Measurements from ENCODE around the gene INO80D.

INO80D gene

DNA sequence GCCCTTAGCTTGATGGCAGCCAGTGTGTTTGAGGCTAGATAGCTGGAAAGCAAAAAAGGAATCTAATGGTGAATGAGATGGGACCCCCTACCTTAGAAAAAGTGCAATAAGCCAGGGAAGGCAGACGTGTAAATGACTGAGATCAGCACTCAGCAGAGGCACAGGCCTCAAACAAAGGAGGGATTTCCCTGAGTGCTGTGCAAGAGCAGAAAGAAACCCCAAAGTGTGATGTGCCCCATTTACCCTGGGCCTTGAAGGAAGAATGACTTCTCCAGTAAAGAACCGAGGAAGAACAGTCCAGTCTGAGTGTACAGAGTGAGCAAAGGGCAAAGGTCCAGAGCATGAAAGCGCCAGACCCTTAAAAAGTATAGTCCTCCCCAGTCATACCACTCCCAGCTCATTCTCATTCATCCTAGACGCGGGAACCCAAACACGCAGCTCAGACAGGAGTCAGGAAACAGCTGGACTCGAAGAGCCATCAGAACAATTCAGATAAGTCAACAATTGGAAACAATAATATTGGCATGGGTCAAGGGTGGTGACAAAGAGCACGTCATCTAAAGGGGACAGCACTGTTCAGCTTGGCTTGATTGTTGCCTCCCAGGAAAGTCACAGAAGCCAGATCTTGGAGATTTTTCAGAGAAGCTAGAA is 121.7 kb downstream of the INO80D start:
- ATAC-seq: no peak
- TF ChIP-seq, protein P1, sequence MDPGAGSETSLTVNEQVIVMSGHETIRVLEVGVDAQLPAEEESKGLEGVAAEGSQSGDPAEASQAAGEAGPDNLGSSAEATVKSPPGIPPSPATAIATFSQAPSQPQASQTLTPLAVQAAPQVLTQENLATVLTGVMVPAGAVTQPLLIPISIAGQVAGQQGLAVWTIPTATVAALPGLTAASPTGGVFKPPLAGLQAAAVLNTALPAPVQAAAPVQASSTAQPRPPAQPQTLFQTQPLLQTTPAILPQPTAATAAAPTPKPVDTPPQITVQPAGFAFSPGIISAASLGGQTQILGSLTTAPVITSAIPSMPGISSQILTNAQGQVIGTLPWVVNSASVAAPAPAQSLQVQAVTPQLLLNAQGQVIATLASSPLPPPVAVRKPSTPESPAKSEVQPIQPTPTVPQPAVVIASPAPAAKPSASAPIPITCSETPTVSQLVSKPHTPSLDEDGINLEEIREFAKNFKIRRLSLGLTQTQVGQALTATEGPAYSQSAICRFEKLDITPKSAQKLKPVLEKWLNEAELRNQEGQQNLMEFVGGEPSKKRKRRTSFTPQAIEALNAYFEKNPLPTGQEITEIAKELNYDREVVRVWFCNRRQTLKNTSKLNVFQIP (CRISPR knock-in tag; IDR thresholded peaks at IDR 0.05; ENCODE audit: borderline replicate concordance, low read depth): no peak
- TF ChIP-seq ARNTL (CRISPR knock-in tag; IDR thresholded peaks at IDR 0.05; ENCODE audit: borderline replicate concordance, low read depth) (no peak), PPARA (CRISPR knock-in tag; IDR thresholded peaks at IDR 0.05; ENCODE audit: borderline replicate concordance) (no peak), ESRRG (CRISPR knock-in tag; IDR thresholded peaks at IDR 0.05) (no peak), OSR1 (CRISPR knock-in tag; IDR thresholded peaks at IDR 0.05) (no peak), SNAI2 (CRISPR knock-in tag; IDR thresholded peaks at IDR 0.05) (no peak), ZFP3 (CRISPR knock-in tag; IDR thresholded peaks at IDR 0.05) (no peak), TCF4 (CRISPR knock-in tag; IDR thresholded peaks at IDR 0.05; ENCODE audit: borderline replicate concordance) (no peak), GLIS3 (CRISPR knock-in tag; IDR thresholded peaks at IDR 0.05) (no peak), ZC3H10 (CRISPR knock-in tag; IDR thresholded peaks at IDR 0.05) (no peak), BACH2 (CRISPR knock-in tag; IDR thresholded peaks at IDR 0.05; ENCODE audit: borderline replicate concordance) (no peak), ZNF8 (CRISPR knock-in tag; IDR thresholded peaks at IDR 0.05) (no peak), ZNF70 (CRISPR knock-in tag; IDR thresholded peaks at IDR 0.05) (no peak), RARB (CRISPR knock-in tag; IDR thresholded peaks at IDR 0.05) (no peak), TOX (CRISPR knock-in tag; IDR thresholded peaks at IDR 0.05; ENCODE audit: borderline replicate concordance) (no peak), ZNF565 (CRISPR knock-in tag; conservative IDR thresholded peaks at IDR 0.05; ENCODE audit: low read depth) (no peak)
- TF ChIP-seq, protein P2, sequence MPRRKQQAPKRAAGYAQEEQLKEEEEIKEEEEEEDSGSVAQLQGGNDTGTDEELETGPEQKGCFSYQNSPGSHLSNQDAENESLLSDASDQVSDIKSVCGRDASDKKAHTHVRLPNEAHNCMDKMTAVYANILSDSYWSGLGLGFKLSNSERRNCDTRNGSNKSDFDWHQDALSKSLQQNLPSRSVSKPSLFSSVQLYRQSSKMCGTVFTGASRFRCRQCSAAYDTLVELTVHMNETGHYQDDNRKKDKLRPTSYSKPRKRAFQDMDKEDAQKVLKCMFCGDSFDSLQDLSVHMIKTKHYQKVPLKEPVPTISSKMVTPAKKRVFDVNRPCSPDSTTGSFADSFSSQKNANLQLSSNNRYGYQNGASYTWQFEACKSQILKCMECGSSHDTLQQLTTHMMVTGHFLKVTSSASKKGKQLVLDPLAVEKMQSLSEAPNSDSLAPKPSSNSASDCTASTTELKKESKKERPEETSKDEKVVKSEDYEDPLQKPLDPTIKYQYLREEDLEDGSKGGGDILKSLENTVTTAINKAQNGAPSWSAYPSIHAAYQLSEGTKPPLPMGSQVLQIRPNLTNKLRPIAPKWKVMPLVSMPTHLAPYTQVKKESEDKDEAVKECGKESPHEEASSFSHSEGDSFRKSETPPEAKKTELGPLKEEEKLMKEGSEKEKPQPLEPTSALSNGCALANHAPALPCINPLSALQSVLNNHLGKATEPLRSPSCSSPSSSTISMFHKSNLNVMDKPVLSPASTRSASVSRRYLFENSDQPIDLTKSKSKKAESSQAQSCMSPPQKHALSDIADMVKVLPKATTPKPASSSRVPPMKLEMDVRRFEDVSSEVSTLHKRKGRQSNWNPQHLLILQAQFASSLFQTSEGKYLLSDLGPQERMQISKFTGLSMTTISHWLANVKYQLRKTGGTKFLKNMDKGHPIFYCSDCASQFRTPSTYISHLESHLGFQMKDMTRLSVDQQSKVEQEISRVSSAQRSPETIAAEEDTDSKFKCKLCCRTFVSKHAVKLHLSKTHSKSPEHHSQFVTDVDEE (CRISPR knock-in tag; IDR thresholded peaks at IDR 0.05): no peak
- TF ChIP-seq, protein P3, sequence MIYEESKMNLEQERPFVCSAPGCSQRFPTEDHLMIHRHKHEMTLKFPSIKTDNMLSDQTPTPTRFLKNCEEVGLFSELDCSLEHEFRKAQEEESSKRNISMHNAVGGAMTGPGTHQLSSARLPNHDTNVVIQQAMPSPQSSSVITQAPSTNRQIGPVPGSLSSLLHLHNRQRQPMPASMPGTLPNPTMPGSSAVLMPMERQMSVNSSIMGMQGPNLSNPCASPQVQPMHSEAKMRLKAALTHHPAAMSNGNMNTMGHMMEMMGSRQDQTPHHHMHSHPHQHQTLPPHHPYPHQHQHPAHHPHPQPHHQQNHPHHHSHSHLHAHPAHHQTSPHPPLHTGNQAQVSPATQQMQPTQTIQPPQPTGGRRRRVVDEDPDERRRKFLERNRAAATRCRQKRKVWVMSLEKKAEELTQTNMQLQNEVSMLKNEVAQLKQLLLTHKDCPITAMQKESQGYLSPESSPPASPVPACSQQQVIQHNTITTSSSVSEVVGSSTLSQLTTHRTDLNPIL (CRISPR knock-in tag; IDR thresholded peaks at IDR 0.05; ENCODE audit: low read depth): no peak
- TF ChIP-seq, protein P4, sequence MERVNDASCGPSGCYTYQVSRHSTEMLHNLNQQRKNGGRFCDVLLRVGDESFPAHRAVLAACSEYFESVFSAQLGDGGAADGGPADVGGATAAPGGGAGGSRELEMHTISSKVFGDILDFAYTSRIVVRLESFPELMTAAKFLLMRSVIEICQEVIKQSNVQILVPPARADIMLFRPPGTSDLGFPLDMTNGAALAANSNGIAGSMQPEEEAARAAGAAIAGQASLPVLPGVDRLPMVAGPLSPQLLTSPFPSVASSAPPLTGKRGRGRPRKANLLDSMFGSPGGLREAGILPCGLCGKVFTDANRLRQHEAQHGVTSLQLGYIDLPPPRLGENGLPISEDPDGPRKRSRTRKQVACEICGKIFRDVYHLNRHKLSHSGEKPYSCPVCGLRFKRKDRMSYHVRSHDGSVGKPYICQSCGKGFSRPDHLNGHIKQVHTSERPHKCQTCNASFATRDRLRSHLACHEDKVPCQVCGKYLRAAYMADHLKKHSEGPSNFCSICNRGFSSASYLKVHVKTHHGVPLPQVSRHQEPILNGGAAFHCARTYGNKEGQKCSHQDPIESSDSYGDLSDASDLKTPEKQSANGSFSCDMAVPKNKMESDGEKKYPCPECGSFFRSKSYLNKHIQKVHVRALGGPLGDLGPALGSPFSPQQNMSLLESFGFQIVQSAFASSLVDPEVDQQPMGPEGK (CRISPR knock-in tag; IDR thresholded peaks at IDR 0.05; ENCODE audit: borderline replicate concordance): no peak
- TF ChIP-seq, protein P5, sequence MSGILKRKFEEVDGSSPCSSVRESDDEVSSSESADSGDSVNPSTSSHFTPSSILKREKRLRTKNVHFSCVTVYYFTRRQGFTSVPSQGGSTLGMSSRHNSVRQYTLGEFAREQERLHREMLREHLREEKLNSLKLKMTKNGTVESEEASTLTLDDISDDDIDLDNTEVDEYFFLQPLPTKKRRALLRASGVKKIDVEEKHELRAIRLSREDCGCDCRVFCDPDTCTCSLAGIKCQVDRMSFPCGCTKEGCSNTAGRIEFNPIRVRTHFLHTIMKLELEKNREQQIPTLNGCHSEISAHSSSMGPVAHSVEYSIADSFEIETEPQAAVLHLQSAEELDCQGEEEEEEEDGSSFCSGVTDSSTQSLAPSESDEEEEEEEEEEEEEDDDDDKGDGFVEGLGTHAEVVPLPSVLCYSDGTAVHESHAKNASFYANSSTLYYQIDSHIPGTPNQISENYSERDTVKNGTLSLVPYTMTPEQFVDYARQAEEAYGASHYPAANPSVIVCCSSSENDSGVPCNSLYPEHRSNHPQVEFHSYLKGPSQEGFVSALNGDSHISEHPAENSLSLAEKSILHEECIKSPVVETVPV (CRISPR knock-in tag; IDR thresholded peaks at IDR 0.05): no peak

DNA sequence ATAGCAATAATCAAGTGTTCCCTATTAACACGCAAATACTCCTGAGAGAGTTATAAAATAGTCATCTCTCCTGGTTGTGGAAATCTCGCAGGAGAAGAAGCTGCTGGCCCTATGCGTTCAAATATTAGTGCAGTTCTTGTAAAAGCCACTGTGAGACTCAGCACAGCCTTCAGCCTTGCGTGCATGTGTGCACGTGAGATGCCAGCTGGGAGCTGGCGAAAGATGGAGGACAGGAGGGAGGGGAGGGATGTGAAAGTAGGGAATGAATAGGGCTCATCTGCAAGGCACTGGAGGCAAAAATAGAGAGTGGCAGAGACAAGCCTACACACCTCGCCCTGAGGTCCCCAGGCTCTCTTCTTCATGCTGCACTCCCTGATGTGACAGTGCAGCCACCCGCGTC is 126.5 kb downstream of the INO80D start:
- TF ChIP-seq TCF4 (CRISPR knock-in tag; IDR thresholded peaks at IDR 0.05; ENCODE audit: borderline replicate concordance): no peak
- TF ChIP-seq, protein P4 (CRISPR knock-in tag; IDR thresholded peaks at IDR 0.05; ENCODE audit: borderline replicate concordance): no peak
- TF ChIP-seq TOX (CRISPR knock-in tag; IDR thresholded peaks at IDR 0.05; ENCODE audit: borderline replicate concordance): no peak
- no peak for TF ChIP-seq SNAI2 (CRISPR knock-in tag; IDR thresholded peaks at IDR 0.05)
- TF ChIP-seq ISL1 (CRISPR knock-in tag; IDR thresholded peaks at IDR 0.05): no peak
- TF ChIP-seq ZNF8 (CRISPR knock-in tag; IDR thresholded peaks at IDR 0.05): no peak
- no peak for TF ChIP-seq ARNTL (CRISPR knock-in tag; IDR thresholded peaks at IDR 0.05; ENCODE audit: borderline replicate concordance, low read depth)
- TF ChIP-seq, protein P3 (CRISPR knock-in tag; IDR thresholded peaks at IDR 0.05; ENCODE audit: low read depth): no peak
- TF ChIP-seq ZFP3 (CRISPR knock-in tag; IDR thresholded peaks at IDR 0.05): no peak
- TF ChIP-seq BACH2 (CRISPR knock-in tag; IDR thresholded peaks at IDR 0.05; ENCODE audit: borderline replicate concordance): no peak
- ATAC-seq: no peak

Data from SK-N-SH treated with all-trans-retinoic acid at 6 μM for 48 hours (cell line).